GM21381 (cell line): Measurements from ENCODE around the gene VSIG8.
"Not testable (repeated sequence)": the region's sequence is repeated elsewhere in the genome, so short reads cannot be mapped to it uniquely, and the experiment has no call there.

ENCODE experiments used
- ATAC-seq: cut with Tn5 transposase; IDR thresholded peaks from one replicate; pipeline ENCODE4 v1.9.1; 2021; ENCODE audit warnings: mild to moderate bottlenecking, moderate library complexity; ENCODE audit not compliant: unreplicated experiment

Gene VSIG8, protein sequence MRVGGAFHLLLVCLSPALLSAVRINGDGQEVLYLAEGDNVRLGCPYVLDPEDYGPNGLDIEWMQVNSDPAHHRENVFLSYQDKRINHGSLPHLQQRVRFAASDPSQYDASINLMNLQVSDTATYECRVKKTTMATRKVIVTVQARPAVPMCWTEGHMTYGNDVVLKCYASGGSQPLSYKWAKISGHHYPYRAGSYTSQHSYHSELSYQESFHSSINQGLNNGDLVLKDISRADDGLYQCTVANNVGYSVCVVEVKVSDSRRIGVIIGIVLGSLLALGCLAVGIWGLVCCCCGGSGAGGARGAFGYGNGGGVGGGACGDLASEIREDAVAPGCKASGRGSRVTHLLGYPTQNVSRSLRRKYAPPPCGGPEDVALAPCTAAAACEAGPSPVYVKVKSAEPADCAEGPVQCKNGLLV

GRCh38 chr1:159862557-159862956, at the start of gene VSIG8:
Gene VSIG8 (minus strand): TSS chr1:159862657. CDS start chr1:159862521, 136 bp downstream.
- no peak for ATAC-seq

DNA sequence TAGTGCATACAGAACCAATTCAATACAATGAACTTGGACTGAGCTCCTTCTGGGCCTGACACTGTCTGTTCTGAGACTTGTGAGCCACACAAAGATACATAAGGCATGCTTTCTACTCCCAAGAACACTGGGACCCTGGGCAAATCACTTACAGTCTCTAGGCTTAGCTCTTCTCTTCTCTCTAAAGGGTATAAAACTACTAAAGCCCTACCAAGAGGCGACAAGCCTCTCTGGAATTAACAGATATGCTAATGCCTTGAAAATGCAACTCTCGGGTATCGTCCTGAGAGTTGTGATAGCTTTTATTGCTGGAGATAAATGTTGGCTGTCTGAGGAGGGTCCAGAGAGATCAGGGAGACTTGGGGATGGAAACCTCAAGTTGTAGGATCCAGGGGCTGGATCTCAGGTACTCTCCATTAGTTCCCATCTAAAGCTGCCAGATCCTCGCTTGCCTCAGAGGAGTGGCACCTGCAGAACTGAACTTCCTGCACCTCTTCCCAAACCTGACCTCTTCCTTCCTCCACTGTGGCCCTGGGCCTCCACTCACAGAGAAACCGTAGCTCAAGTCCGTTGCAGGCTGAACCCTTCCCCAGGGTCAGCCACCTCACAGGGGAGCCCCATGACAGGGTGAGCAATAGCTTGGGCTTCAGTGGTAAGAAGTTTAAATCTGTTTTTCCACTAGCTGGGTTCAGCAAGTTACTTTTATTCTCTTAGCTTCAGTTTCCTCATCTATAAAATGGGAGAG, 49.0 kb upstream of the VSIG8 start:
- ATAC-seq: no peak

DNA sequence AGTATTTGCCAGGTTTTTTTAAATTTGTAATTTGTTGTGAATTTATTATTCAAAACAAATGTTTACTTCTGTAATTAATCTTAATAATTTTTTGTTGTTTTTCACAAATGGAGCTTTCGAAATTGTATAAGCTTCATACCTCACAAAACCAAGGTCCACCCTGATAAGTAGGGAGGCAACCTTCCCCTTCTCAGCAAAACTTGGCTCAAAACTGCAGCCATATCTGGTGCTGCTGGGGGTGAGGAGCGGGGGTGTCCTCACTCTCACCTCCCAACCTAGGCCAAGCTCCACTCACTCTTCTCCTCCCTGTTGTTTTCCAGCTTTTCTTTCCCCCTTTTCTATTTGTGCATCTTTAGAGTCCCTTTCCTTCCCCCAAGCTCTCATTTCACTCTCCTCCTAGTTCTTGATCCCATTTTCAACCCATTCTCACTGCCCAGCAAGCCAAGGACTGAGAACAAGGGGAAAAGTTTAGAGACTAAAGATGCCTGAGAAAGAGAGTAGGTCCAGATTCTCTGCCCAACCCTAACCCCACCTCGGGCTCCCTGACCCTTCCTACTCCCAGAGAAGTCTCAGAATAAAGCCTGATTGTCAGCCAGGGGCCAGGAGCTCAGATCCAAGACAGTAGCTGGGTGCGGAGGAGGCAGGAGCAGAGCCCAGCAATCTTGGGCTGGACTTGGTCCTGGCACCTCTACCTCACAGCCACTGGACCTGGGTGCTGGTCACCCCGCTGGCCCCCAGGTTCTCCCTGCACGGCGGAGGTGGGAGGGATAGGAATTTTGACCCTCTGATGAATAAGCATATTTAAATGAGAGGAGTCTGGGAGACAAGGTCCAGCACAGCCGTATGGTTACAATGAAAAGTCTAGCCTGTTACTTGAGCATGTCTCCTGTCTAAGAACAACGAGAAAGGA, 45.8 kb upstream of the VSIG8 start:
- ATAC-seq: no peak

DNA sequence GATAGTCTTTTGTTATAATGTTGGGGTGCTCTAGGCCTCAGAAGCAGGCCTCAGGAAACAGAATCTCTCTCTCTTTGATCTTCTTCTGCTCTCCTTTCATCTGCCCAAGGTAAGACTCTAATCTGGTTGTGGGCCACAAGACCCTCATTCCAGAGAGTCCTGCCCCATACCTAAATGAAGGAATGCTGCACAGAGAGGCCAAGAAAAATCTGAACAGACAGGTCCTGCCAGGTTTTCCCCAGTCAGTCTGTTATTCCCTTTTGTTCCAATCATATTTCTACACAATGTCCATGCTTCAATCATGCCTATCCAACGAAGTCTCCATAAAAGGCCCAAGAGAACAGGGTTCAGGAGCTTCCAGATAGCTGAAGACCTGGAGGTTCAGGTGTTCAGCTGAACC, 44.5 kb upstream of the VSIG8 start:
- no peak for ATAC-seq

- not testable (repeated sequence) for ATAC-seq
These were observed 41.6 kb upstream of the VSIG8 start for GRCh38 chr1:159904036-159904435.

DNA sequence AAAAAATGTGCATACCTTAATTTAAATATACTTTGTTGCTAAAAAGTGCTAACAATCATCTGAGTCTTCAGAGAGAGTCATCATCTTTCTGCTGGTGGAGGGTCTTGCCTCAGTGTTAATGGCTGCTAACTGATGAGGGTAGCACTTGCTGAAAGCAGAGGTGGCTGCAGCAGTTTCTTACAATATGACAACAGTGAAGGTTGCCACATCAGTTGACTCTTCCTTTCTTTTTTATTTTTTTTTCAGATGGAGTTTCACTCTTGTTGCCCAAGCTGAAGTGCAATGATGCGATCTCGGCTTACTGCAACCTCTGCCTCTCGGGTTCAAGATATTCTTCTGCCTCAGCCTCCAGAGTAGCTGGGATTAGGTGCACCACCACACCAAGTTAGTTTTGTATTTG, 40.1 kb upstream of the VSIG8 start:
- ATAC-seq: no peak

- no peak for ATAC-seq
These were observed 38.4 kb upstream of the VSIG8 start for GRCh38 chr1:159900755-159901360.

- no peak for ATAC-seq
These were observed 37.7 kb upstream of the VSIG8 start, which contains the start of gene CFAP45 for GRCh38 chr1:159900086-159900680. Gene CFAP45 (minus strand): TSS chr1:159900165. CDS start chr1:159900098, 67 bp downstream.

DNA sequence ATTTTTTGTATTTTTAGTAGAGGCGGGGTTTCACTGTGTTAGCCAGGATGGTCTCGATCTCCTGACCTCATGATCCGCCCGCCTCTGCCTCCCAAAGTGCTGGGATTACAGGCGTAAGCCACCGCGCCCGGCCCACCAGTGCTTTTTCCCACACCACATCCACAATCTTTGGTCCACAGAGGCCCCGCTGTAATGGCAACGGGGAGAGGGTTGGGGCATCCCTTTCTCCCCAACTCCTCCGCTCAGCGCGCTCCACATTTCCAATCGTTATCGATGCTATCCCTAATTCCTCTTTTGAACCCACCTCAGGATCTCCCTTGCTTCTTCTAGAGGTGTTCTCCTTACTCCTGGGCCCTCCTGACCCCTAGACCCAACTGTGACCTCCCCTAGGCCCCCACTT, 37.2 kb upstream of the VSIG8 start:
- not testable (repeated sequence) for ATAC-seq

DNA sequence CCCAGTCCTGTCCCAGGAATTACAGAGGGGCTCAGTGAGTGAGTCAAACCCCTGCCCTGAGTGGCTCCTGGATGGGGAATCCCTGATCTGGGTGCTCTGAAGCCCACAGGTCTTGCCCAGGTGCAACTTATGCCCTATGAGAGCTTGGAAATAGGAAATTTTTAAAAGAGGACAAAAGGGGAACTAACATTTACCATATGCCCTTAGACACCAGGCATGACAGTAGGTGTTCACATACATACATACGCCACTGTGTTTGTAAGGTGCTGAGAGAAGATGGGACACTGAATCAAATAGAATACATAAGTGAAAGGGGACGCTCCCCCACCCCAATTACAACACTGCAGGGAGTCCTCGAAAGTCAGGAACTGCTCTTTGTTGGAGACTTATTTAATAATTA, 36.1 kb upstream of the VSIG8 start:
- no peak for ATAC-seq

DNA sequence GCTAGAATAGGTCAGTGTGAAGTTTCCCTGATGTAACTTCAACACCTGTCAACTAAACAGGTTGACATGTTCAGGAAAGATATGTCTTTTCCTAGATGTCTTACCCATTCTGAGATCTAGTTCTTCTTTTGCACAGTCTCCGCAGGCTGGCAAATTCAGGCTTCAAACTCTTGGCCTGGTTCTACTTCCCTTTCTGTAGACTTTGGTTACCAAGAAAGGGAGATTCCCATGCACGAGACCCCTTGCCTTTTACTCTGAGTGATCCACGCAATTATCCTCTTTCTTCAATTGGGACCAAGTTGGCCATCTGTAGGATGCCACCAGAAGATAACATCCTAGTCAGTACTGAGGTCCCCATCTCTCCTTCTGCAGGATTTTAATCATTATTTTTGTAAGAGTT, 35.5 kb upstream of the VSIG8 start:
- no peak for ATAC-seq

GRCh38 chr1:159896546-159896930, 34.1 kb upstream of the VSIG8 start:
- ATAC-seq: no peak

GRCh38 chr1:159895836-159896545, 33.5 kb upstream of the VSIG8 start:
- ATAC-seq: no peak

DNA sequence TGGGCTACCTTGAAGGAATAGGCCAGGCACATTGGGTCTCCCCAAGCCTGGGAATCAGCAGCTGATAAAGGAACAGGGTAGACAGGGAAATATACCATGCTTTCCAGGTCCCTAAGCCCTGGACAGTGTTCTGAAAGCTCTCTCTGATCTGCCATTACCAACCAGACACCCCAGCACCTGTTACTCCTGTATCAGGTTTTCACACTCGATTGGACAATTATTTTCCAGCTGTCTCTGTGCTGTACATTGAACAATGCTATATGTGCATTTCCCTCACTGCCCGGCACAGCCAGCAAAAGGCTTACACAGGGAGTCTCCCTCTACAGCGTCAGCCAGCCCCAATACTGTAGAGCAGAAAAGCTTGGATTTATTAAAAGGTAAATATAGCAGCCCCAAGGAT, 32.8 kb upstream of the VSIG8 start:
- no peak for ATAC-seq

- no peak for ATAC-seq
These were observed 30.5 kb upstream of the VSIG8 start for GRCh38 chr1:159892944-159893343.

GRCh38 chr1:159891275-159892157, 29.1 kb upstream of the VSIG8 start:
- ATAC-seq: peak; percentile 69

DNA sequence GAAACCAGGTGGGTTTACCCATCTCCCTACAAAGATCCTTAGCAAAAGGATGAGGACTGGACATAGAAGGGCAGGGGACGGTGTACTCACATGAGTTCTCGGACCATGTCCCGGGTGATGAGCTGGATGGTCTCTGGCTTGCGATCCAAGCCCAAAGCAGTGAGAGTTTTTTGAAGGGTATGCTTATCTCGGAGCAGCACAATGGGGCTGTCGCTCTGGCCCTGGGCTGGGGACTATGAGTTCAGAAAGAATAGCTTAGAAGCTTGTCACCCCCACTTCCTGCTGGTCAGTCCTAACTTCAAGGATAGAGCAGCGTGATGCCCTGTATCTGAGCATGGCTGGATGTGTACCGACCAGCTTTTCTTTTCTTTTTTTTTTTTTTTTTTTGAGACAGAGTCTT, 27.9 kb upstream of the VSIG8 start:
- no peak for ATAC-seq

GRCh38 chr1:159889821-159890252, 27.4 kb upstream of the VSIG8 start:
- peak; percentile 85 for ATAC-seq

DNA sequence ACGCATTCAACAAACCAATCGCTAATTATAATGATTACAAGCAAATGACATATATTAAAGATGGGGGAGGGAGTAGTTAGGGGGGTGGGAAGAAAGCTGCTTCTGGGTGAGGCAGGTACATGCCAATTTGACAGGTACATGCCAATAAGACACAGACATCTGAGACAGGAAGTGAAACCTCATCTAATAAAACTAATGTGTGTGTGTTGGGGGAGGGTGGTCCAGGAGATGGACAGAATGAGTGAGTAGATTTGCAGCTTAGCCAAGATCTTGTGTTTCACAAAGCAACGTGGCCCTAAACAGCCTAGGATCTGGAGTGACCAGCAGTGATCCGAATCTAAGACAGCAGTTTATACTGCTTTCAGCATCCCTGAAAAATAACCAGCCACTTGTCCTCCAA, 26.7 kb upstream of the VSIG8 start:
- ATAC-seq: no peak
